ENCODE measurements around the gene OGFOD1. TPM values are rescaled to one million over a fixed set of nuclear protein-coding genes. Genes with fewer than 3 reads are reported as not detected.

The OGFOD1 gene
- total and polyA plus RNA-seq, 2 of the 13 experiments (the other 11 are each of a cell fraction or from before 2014, with no cell fraction given) = 35.2 to 81.3 TPM

DNA sequence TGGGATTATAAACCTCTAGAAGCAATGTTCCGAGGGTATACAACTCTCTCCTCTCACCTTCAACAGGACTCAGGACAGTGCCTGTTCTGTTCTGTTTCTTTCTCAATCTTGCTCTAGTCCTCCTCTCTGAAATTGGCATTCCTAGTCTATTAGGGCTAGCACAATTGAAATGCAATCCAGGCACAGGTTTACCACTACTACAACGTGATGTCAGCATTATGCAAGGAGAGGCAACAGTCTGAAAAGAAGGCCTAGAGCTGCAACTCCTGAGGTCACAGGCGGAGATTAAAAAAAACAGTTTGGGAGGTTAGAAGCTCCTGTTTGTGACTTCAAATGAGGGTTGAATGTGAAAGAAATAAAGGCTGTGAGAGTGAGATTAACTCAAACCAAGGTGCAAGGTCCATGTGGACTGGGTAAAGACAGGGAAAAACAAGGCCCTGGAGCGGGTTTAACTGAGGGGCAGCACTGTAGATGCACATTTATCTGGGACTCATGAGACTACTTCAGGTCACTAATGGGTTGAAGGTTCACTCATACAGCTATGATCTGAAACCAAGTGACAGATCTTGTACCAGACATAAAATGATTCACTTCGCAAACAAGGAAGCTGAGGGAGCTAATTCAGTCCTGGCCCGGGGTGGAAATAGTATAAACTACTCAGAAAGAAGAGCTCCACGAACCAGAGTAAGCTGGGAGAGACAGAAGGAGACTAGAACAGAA is 42.8 kb upstream of the OGFOD1 start (continued):
- TF ChIP-seq FOXP1 (IDR thresholded peaks at IDR 0.05) = no peak
- no peak for TF ChIP-seq FOXP1 (CRISPR knock-in tag; IDR thresholded peaks at IDR 0.05)
- 0 out of 2 replicates have a peak, but pooled peaks have one; percentile 14 for TF ChIP-seq ESRRA (CRISPR knock-in tag; IDR thresholded peaks at IDR 0.05; ENCODE audit: low read depth)
- TF ChIP-seq LBX2 (CRISPR knock-in tag; IDR thresholded peaks at IDR 0.05; ENCODE audit: borderline replicate concordance) = no peak
- no peak for TF ChIP-seq ZNF337 (CRISPR knock-in tag; IDR thresholded peaks at IDR 0.05; ENCODE audit: borderline replicate concordance, low read depth)
- TF ChIP-seq HNF4A (CRISPR knock-in tag; IDR thresholded peaks at IDR 0.05) = peak; percentile 80
- no peak for TF ChIP-seq ZNF614 (CRISPR knock-in tag; IDR thresholded peaks at IDR 0.05; ENCODE audit: borderline replicate concordance)
- no peak for TF ChIP-seq ZNF207 (IDR thresholded peaks at IDR 0.05; ENCODE audit: borderline replicate concordance)
- TF ChIP-seq ARID4A (CRISPR knock-in tag; IDR thresholded peaks at IDR 0.05; ENCODE audit: borderline replicate concordance) = peak; percentile 29; the same call in 1 of the 2 replicates
- TF ChIP-seq, protein P1, sequence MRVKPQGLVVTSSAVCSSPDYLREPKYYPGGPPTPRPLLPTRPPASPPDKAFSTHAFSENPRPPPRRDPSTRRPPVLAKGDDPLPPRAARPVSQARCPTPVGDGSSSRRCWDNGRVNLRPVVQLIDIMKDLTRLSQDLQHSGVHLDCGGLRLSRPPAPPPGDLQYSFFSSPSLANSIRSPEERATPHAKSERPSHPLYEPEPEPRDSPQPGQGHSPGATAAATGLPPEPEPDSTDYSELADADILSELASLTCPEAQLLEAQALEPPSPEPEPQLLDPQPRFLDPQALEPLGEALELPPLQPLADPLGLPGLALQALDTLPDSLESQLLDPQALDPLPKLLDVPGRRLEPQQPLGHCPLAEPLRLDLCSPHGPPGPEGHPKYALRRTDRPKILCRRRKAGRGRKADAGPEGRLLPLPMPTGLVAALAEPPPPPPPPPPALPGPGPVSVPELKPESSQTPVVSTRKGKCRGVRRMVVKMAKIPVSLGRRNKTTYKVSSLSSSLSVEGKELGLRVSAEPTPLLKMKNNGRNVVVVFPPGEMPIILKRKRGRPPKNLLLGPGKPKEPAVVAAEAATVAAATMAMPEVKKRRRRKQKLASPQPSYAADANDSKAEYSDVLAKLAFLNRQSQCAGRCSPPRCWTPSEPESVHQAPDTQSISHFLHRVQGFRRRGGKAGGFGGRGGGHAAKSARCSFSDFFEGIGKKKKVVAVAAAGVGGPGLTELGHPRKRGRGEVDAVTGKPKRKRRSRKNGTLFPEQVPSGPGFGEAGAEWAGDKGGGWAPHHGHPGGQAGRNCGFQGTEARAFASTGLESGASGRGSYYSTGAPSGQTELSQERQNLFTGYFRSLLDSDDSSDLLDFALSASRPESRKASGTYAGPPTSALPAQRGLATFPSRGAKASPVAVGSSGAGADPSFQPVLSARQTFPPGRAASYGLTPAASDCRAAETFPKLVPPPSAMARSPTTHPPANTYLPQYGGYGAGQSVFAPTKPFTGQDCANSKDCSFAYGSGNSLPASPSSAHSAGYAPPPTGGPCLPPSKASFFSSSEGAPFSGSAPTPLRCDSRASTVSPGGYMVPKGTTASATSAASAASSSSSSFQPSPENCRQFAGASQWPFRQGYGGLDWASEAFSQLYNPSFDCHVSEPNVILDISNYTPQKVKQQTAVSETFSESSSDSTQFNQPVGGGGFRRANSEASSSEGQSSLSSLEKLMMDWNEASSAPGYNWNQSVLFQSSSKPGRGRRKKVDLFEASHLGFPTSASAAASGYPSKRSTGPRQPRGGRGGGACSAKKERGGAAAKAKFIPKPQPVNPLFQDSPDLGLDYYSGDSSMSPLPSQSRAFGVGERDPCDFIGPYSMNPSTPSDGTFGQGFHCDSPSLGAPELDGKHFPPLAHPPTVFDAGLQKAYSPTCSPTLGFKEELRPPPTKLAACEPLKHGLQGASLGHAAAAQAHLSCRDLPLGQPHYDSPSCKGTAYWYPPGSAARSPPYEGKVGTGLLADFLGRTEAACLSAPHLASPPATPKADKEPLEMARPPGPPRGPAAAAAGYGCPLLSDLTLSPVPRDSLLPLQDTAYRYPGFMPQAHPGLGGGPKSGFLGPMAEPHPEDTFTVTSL (CRISPR knock-in tag; IDR thresholded peaks at IDR 0.05; ENCODE audit: borderline replicate concordance) = no peak
- no peak for TF ChIP-seq ZNF549 (CRISPR knock-in tag; IDR thresholded peaks at IDR 0.05)
- no peak for TF ChIP-seq ZNF737 (CRISPR knock-in tag; IDR thresholded peaks at IDR 0.05; ENCODE audit: borderline replicate concordance)
- no peak for TF ChIP-seq SKI (IDR thresholded peaks at IDR 0.05; ENCODE audit: partially characterized antibody)
- TF ChIP-seq TBL1XR1 (IDR thresholded peaks at IDR 0.05; ENCODE audit: borderline replicate concordance, low read length, partially characterized antibody) = no peak
- TF ChIP-seq ZBTB43 (CRISPR knock-in tag; conservative IDR thresholded peaks at IDR 0.05) = 0 out of 2 replicates have a peak, but pooled peaks have one; percentile 48
- TF ChIP-seq SNAPC2 (CRISPR knock-in tag; IDR thresholded peaks at IDR 0.05) = no peak
- TF ChIP-seq ZFP37 (CRISPR knock-in tag; IDR thresholded peaks at IDR 0.05; ENCODE audit: borderline replicate concordance) = 0 out of 2 replicates have a peak, but pooled peaks have one; percentile 40

Data from HepG2 (cell line).